GM12874 (cell line): ENCODE data around the gene ZBTB16.

Source experiments
- TF ChIP-seq, protein P1 (sequence below): IDR thresholded peaks from 2 replicates; pipeline ENCODE4 v1.5.1; 2011; ENCODE audit warnings: low read depth, mild to moderate bottlenecking, control low read depth, low read length, moderate library complexity; ENCODE audit not compliant: insufficient read depth

The ZBTB16 gene

DNA sequence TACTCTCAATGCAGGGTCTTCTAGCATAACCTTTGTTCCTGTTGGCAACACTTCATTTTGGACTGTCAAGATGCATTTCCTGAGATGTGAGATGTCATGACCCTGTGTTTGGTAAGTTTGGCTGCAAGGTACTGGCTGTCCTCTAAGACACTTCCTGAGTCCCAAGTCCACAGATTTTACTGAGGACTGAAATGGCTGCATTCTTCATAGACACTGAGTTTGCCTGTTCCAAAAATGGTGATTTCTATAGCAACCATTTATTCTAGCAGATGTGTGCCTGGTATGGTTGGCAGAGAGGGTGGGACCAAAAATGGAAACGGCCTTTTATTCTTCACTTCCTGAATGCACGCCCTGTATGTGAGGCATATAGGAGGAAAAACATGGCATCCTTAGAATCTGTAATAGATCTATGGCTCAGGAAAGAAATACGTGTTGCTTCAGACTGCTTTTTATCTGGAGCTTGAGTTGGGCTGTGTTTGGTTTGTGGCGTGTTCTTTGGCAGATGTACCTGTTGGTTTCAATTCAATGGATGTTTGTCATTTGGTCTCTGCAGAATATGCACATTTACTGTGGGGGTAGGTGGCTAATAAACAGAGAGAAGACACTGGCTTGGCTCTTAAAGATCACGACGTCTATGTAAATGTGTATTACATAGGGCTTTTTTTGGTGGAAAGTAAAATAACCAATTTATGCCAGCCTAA, 62.4 kb downstream of the ZBTB16 start:
- TF ChIP-seq, protein P1, sequence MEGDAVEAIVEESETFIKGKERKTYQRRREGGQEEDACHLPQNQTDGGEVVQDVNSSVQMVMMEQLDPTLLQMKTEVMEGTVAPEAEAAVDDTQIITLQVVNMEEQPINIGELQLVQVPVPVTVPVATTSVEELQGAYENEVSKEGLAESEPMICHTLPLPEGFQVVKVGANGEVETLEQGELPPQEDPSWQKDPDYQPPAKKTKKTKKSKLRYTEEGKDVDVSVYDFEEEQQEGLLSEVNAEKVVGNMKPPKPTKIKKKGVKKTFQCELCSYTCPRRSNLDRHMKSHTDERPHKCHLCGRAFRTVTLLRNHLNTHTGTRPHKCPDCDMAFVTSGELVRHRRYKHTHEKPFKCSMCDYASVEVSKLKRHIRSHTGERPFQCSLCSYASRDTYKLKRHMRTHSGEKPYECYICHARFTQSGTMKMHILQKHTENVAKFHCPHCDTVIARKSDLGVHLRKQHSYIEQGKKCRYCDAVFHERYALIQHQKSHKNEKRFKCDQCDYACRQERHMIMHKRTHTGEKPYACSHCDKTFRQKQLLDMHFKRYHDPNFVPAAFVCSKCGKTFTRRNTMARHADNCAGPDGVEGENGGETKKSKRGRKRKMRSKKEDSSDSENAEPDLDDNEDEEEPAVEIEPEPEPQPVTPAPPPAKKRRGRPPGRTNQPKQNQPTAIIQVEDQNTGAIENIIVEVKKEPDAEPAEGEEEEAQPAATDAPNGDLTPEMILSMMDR, result no peak

DNA sequence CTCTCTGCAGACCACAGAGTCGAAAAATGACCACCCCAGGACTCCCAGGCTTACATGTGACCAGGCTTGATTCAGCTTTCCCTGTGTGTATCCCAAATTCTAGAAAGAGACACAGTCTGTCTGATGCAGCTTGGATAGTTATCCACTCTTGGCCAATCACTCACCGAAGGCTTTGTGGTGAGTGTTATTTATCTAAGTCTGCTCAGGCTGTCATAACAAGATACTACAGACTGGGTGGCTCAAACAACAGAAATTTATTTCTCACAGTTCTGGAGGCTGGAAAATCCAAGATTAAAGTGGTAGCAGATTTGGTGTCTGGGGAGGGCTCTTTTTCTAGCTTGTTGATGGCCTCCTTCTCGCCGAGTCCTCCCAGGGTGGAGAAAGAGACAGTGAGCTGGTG, 63.2 kb downstream of the ZBTB16 start:
- TF ChIP-seq, protein P1, result no peak

DNA sequence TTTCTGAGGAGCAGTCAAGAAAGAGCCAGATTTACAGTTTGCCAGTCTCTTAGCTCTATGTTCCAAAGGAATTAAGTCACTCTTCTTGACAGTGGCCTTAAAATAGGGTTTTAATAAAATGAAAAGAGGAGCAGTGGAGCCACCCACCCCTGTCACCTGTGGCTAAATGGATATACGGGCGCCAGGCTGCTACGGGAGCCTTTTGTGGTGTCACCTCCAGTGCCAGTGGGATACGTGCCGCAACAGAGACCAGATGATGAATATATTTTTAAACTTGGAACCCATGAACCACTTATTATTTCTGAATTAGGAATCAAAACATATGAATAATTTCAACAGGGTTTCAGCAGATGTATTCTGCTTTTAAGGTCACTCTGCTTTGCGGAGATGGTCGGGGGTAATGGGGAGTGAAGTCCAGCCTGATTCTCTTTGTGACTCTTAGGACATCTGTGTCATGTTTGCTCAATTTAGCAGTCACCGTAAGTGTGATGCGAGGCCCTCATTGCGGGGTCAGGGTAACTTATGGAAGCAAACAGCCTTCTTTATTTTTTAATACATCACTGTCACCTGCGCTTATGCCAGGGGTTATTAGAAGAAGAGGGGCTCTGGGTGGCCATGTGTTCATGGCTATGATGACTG, 64.3 kb downstream of the ZBTB16 start:
- TF ChIP-seq, protein P1, result no peak

DNA sequence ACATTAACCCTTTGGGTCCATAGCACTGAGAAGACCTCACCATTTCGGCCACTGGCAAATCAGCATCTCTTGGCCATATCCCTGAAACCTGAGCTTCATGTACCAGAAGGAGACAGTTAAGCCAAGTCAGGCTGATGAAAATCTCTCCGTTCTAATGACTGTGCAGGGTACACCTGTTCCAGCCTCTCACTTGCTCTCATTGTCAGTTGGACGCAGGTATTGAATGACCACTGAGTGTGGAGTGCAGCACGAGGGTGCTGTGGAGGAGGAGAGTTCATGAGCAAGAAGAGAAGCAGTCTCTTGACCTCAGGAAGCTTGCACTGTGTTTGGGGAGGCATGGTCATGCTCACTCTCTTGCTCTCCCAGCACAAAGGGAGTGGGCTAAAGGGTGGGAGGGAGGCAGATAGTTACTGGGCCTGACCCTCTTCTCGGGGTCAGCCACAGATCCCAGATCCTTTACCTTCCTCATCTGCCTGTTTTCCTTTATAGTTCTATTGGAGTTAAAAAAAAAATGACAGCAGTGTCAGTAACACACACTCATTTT, 65.2 kb downstream of the ZBTB16 start:
- TF ChIP-seq, protein P1, result no peak

DNA sequence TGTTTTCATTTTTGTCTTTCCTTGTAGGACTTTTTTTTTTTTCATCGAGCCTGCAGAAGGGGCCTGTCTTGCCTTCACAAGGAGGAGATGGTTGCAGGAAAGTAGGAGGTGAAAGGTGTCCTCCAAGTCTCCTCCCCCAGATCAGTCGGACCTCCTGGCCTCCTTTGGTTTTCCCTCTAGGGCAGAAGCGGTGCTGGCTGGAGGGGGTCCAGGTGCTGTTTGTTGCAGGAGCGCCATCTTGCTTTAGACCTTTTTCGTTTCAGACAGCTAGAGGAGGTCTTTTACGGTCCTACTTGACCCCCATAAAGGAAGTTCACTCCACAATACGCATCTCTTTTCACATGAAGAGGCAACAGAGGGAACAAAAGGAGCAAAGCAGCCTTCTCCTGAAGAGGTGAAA, 66.0 kb downstream of the ZBTB16 start:
- TF ChIP-seq, protein P1, result no peak

DNA sequence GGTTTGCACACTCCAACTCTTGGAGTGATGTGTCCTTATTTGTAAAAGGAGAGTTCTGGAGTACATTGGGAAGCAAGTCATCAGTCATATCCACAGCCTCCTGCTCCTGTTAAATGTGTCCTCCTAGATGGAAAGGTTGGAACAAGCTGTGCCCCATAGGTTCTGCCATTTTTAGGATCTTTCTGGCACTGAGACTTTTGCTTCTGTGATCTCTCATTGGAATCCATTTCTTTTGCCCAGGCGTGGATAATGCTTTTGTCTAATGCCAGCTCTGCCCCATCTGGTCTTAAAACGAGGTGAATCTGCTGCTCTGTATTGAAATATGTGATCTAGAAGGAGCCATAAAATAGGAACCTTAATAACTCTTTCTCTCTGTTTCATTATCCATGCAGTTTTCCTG, 66.4 kb downstream of the ZBTB16 start:
- TF ChIP-seq, protein P1, result no peak

DNA sequence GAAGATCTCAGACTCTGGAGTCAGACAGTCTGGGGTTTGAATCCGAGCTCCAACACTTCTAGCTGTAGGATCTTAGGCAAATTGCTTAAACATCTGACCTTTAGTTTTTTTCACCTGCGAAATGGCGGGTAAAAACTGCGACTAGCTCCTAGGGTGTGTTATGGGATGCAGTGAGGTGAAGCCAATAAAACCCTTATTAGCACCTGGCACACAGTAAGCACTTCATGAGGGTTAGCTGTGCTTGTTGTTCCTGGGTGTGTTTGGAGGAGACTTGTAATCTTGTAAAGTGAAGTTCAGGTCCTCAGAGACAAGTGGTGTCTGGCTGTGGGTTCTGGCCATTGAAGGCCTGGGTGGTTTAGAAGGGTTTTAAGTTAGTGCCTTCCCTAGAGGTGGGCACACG, 68.9 kb downstream of the ZBTB16 start:
- TF ChIP-seq, protein P1, result no peak
